ENCODE results near the gene STX5. TPM values are rescaled to one million over a fixed set of nuclear protein-coding genes. Genes with fewer than 3 reads are reported as not detected.
"Not testable (repeated sequence)": the region's sequence is repeated elsewhere in the genome, so short reads cannot be mapped to it uniquely, and the experiment has no call there.

The STX5 gene
- 37.4 and 41.9 TPM in 2 replicates for total RNA-seq

- no peaks in the 10 kb centered on the region for H3K9me3 Mint-ChIP-seq
- peaks cover 52% of the 10 kb centered on the region for H3K36me3 Mint-ChIP-seq (ENCODE audit: low read depth)
- DNase-seq (ENCODE audit: low spot score): peak; percentile 99
- peak within 1 kb of the TSS; percentile 94 for H3K4me3 Mint-ChIP-seq (ENCODE audit: low read depth)
- no peaks in the 10 kb centered on the region for H3K27me3 Mint-ChIP-seq (ENCODE audit: low read depth)
- peaks cover 23% of the 10 kb centered on the region for H3K4me1 Mint-ChIP-seq (ENCODE audit: low read depth)
- intact Hi-C loops (cut with micrococcal nuclease): loop anchor here (1.0 to 5.0 kb wide), 5 partner anchors 8 to 124 kb away; partner anchors contain the start of genes BSCL2, GNG3, NXF1 and TMEM179B
- H3K27ac Mint-ChIP-seq: peak within 1 kb of the TSS; percentile 99
These were observed at the start of gene STX5 for GRCh38 chr11:62831520-62832335. STX5 (minus strand) TSS chr11:62832051; CDS start chr11:62831243, 808 bp downstream.

GRCh38 chr11:62880803-62881578 lies 49.1 kb upstream of the STX5 start, which contains the start of gene SLC3A2:
SLC3A2 (plus strand) TSS chr11:62880896; CDS start chr11:62881024, 128 bp downstream.
- DNase-seq (ENCODE audit: low spot score): peak; percentile 85
- Mint-ChIP-seq H3K4me1 (ENCODE audit: low read depth) (peaks cover 55% of the 10 kb centered on the region), H3K4me3 (ENCODE audit: low read depth) (peak within 1 kb of the TSS; percentile 100), H3K9me3 (no peaks in the 10 kb centered on the region), H3K27me3 (ENCODE audit: low read depth) (no peaks in the 10 kb centered on the region), H3K36me3 (ENCODE audit: low read depth) (peaks cover 72% of the 10 kb centered on the region), H3K27ac (peak within 1 kb of the TSS; percentile 100)
- intact Hi-C loops (cut with micrococcal nuclease): loop anchor here (1.0 to 2.0 kb wide), 5 partner anchors 25 to 172 kb away; partner anchors contain the start of genes HNRNPUL2 and TMEM179B

GRCh38 chr11:62880231-62880802 lies 48.5 kb upstream of the STX5 start:
- H3K27me3 Mint-ChIP-seq (ENCODE audit: low read depth): no peaks in the 10 kb centered on the region
- no peak for DNase-seq (ENCODE audit: low spot score)
- intact Hi-C loops (cut with micrococcal nuclease): loop anchor here (1.0 to 2.0 kb wide), 3 partner anchors 24 to 154 kb away; partner anchors contain the start of genes HNRNPUL2 and TMEM179B
- peaks cover 50% of the 10 kb centered on the region for H3K4me1 Mint-ChIP-seq (ENCODE audit: low read depth)
- H3K4me3 Mint-ChIP-seq (ENCODE audit: low read depth): peak overlapping the region; percentile 100
- H3K9me3 Mint-ChIP-seq: no peaks in the 10 kb centered on the region
- H3K36me3 Mint-ChIP-seq (ENCODE audit: low read depth): peaks cover 65% of the 10 kb centered on the region
- H3K27ac Mint-ChIP-seq: peak overlapping the region; percentile 100

- Mint-ChIP-seq H3K4me1 (ENCODE audit: low read depth) (peaks cover 45% of the 10 kb centered on the region), H3K9me3 (no peaks in the 10 kb centered on the region), H3K27ac (peak overlapping the region; percentile 100), H3K27me3 (ENCODE audit: low read depth) (no peaks in the 10 kb centered on the region), H3K36me3 (ENCODE audit: low read depth) (peaks cover 58% of the 10 kb centered on the region), H3K4me3 (ENCODE audit: low read depth) (peak overlapping the region; percentile 100)
- no peak for DNase-seq (ENCODE audit: low spot score)
- intact Hi-C loops (cut with micrococcal nuclease): no loop called here
These were observed 47.6 kb upstream of the STX5 start for GRCh38 chr11:62879235-62879978.

GRCh38 chr11:62876712-62877111 lies 44.9 kb upstream of the STX5 start:
- peaks cover 38% of the 10 kb centered on the region for H3K36me3 Mint-ChIP-seq (ENCODE audit: low read depth)
- no peak overlapping the region for H3K27ac Mint-ChIP-seq
- intact Hi-C loops (cut with micrococcal nuclease): no loop called here
- no peak overlapping the region for H3K4me3 Mint-ChIP-seq (ENCODE audit: low read depth)
- H3K9me3 Mint-ChIP-seq: no peaks in the 10 kb centered on the region
- H3K27me3 Mint-ChIP-seq (ENCODE audit: low read depth): no peaks in the 10 kb centered on the region
- DNase-seq (ENCODE audit: low spot score): no peak
- peaks cover 20% of the 10 kb centered on the region for H3K4me1 Mint-ChIP-seq (ENCODE audit: low read depth)

- Mint-ChIP-seq H3K4me1 (ENCODE audit: low read depth) (peaks cover 20% of the 10 kb centered on the region), H3K27me3 (ENCODE audit: low read depth) (no peaks in the 10 kb centered on the region), H3K36me3 (ENCODE audit: low read depth) (peaks cover 32% of the 10 kb centered on the region), H3K27ac (no peak overlapping the region), H3K4me3 (ENCODE audit: low read depth) (no peak overlapping the region), H3K9me3 (no peaks in the 10 kb centered on the region)
- intact Hi-C loops (cut with micrococcal nuclease): no loop called here
- DNase-seq (ENCODE audit: low spot score): no peak
These were observed 44.0 kb upstream of the STX5 start for GRCh38 chr11:62875698-62876478.

- no peak overlapping the region for H3K27ac Mint-ChIP-seq
These were observed 43.0 kb upstream of the STX5 start for GRCh38 chr11:62874851-62875250.

GRCh38 chr11:62865635-62866034 lies 33.8 kb upstream of the STX5 start:
- Mint-ChIP-seq H3K27me3 (ENCODE audit: low read depth) (no peaks in the 10 kb centered on the region), H3K4me3 (ENCODE audit: low read depth) (no peak overlapping the region), H3K27ac (no peak overlapping the region), H3K9me3 (no peaks in the 10 kb centered on the region), H3K4me1 (ENCODE audit: low read depth) (peaks cover 24% of the 10 kb centered on the region), H3K36me3 (ENCODE audit: low read depth) (peaks cover 5% of the 10 kb centered on the region)
- no peak for DNase-seq (ENCODE audit: low spot score)
- intact Hi-C loops (cut with micrococcal nuclease): no loop called here

More at GRCh38 chr11:62874851-62875250, 43.0 kb upstream of the STX5 start:
- DNase-seq (ENCODE audit: low spot score): no peak
- peaks cover 25% of the 10 kb centered on the region for H3K36me3 Mint-ChIP-seq (ENCODE audit: low read depth)
- peaks cover 13% of the 10 kb centered on the region for H3K4me1 Mint-ChIP-seq (ENCODE audit: low read depth)
- H3K9me3 Mint-ChIP-seq: no peaks in the 10 kb centered on the region
- H3K4me3 Mint-ChIP-seq (ENCODE audit: low read depth): no peak overlapping the region
- intact Hi-C loops (cut with micrococcal nuclease): no loop called here
- no peaks in the 10 kb centered on the region for H3K27me3 Mint-ChIP-seq (ENCODE audit: low read depth)

GRCh38 chr11:62863687-62864335 lies 32.0 kb upstream of the STX5 start:
- Mint-ChIP-seq H3K27ac (no peak overlapping the region), H3K4me3 (ENCODE audit: low read depth) (no peak overlapping the region), H3K4me1 (ENCODE audit: low read depth) (peaks cover 34% of the 10 kb centered on the region), H3K27me3 (ENCODE audit: low read depth) (no peaks in the 10 kb centered on the region), H3K9me3 (no peaks in the 10 kb centered on the region), H3K36me3 (ENCODE audit: low read depth) (peaks cover 14% of the 10 kb centered on the region)
- intact Hi-C loops (cut with micrococcal nuclease): no loop called here
- no peak for DNase-seq (ENCODE audit: low spot score)

- not testable (repeated sequence) for H3K4me3 Mint-ChIP-seq (ENCODE audit: low read depth); H3K9me3 Mint-ChIP-seq; DNase-seq (ENCODE audit: low spot score); H3K27me3 Mint-ChIP-seq (ENCODE audit: low read depth)
- intact Hi-C loops (cut with micrococcal nuclease): loop anchor here (1.0 kb wide), 1 partner anchor 75 kb away; no protein-coding TSS in a partner anchor
- Mint-ChIP-seq H3K4me1 (ENCODE audit: low read depth) (peaks cover 45% of the 10 kb centered on the region), H3K27ac (peak overlapping the region; percentile 65), H3K36me3 (ENCODE audit: low read depth) (peaks cover 22% of the 10 kb centered on the region)
These were observed 29.8 kb upstream of the STX5 start for GRCh38 chr11:62861564-62862192.

Measured in activated T-helper 2 cell treated with anti-CD3 and anti-CD28 coated beads, Interferon-gamma antibody, Interleukin-2, Interleukin-4, amounts not matched to agents 10 μg/mL and 5 μg/mL and 100 μg/mL, durations not matched to agents 14 hours and 24 hours and 36 hours (primary cell).